Prostate gland (tissue), 2 donors: ENCODE data around the gene JAKMIP3.

Experiments used
- CTCF ChIP-seq, 4 experiments: fragments of 200-600 bp in 2 of 4; fragments of 450-650 bp in 2 of 4; sonication (generic) in 2 of 4; IDR thresholded peaks; 1 replicate in 3 of 4; 2 replicates in 1 of 4; pipeline ENCODE4 v1.5.1; 2016 to 2019; ENCODE audit warnings: antibody characterized with exemption in 4 of 4, mild to moderate bottlenecking in 2 of 4, moderate library complexity in 2 of 4
- POLR2A ChIP-seq: fragments of 450-650 bp; IDR thresholded peaks from one replicate; pipeline ENCODE4 v1.6.1; 2016; ENCODE audit warnings: antibody characterized with exemption, mild to moderate bottlenecking

- TF ChIP-seq POLR2A (no peak), CTCF (IDR thresholded peaks at IDR 0.05) (no peak)
Observed at GRCh38 chr10:132107949-132108877, 42.5 kb downstream of the JAKMIP3 start.
